B cell (primary cell): ENCODE results near the gene GYS2. TPM values are rescaled to one million over a fixed set of nuclear protein-coding genes. Genes with fewer than 3 reads are reported as not detected.

Experiments
- ATAC-seq: fragments of 200-7000 bp; cut with Tn5 transposase; one replicate; pipeline ENCODE4 v1.10.0; 2021; ENCODE audit warnings: low read depth, mild to moderate bottlenecking, moderate number of reproducible peaks, moderate library complexity
- CTCF ChIA-PET: fragments of 350-600 bp; sonication (Branson Sonifier 250); formaldehyde crosslinking; loops from one replicate; lab custom pipeline; 2021; ENCODE audit warnings: antibody characterized with exemption, inconsistent platforms; lab: Charles Lee
- POLR2A ChIA-PET: fragments of 350-600 bp; sonication (Branson Sonifier 250); formaldehyde crosslinking; loops from one replicate; lab custom pipeline; 2021; ENCODE audit warnings: antibody characterized with exemption; lab: Charles Lee
- DNase-seq: peaks from one replicate; pipeline ENCODE4 v3.0.0; 2013
- H2AFZ ChIP-seq: 2 replicates; pipeline ENCODE4 v1.6.1; 2012; ENCODE audit warnings: mild to moderate bottlenecking, low read depth, low read length; ENCODE audit not compliant: insufficient read depth, poor library complexity, severe bottlenecking
- H3K27ac ChIP-seq, 2 donors: 1 replicate in 1 of 2; 2 replicates in 1 of 2; pipeline ENCODE4 v1.5.1; 2012 to 2013; ENCODE audit warnings: low read length in 2 of 2, mild to moderate bottlenecking in 2 of 2, moderate library complexity in 1 of 2
- H3K27me3 ChIP-seq, 4 experiments: fragments of 200-600 bp in 1 of 4; sonication (generic) in 1 of 4; replicated peaks in 1 of 4; 1 replicate in 2 of 4; 2 replicates in 2 of 4; pipeline versions ENCODE4 v1.6.1 to v1.7.0; 2013 to 2016; ENCODE audit warnings: low read length in 3 of 4, mild to moderate bottlenecking in 2 of 4, mixed read lengths in 1 of 4, moderate library complexity in 1 of 4; ENCODE audit not compliant: insufficient read depth in 4 of 4, control insufficient read depth in 3 of 4; ENCODE audit errors: control extremely low read depth in 1 of 4
- H3K36me3 ChIP-seq, 2 experiments: replicated peaks in 1 of 2; 1 replicate in 1 of 2; 2 replicates in 1 of 2; pipeline versions ENCODE4 v1.6.1 to v1.7.1; 2013; ENCODE audit warnings: low read length in 1 of 2; ENCODE audit not compliant: insufficient read depth in 2 of 2, control insufficient read depth in 1 of 2; ENCODE audit errors: control extremely low read depth in 1 of 2, extremely low read depth in 1 of 2
- H3K4me1 ChIP-seq, 2 donors: fragments of 200-600 bp in 1 of 2; sonication (generic) in 1 of 2; 1 replicate in 1 of 2; 2 replicates in 1 of 2; pipeline versions ENCODE4 v1.5.1 to v1.6.1; 2013 to 2017; ENCODE audit warnings: low read length in 2 of 2; ENCODE audit not compliant: control insufficient read depth in 2 of 2, insufficient read depth in 2 of 2
- H3K4me2 ChIP-seq: replicated peaks from 2 replicates; pipeline ENCODE3; 2012; ENCODE audit warnings: mild to moderate bottlenecking, low read depth, low read length; ENCODE audit not compliant: poor library complexity, severe bottlenecking
- H3K4me3 ChIP-seq, 5 experiments: fragments of 200-600 bp in 1 of 5; sonication (generic) in 1 of 5; 1 replicate in 3 of 5; 2 replicates in 2 of 5; pipeline versions ENCODE4 v1.5.1 to v1.7.0; 2011 to 2016; ENCODE audit warnings: low read length in 4 of 5, mild to moderate bottlenecking in 4 of 5, low read depth in 2 of 5, control low read depth in 1 of 5, moderate library complexity in 1 of 5; ENCODE audit not compliant: insufficient read depth in 1 of 5; ENCODE audit errors: control extremely low read depth in 1 of 5, extremely low read depth in 1 of 5
- H3K79me2 ChIP-seq: fragments of 200-600 bp; sonication (generic); one replicate; pipeline ENCODE4 v1.6.0; 2016; ENCODE audit warnings: low read length; ENCODE audit not compliant: control insufficient read depth, insufficient read depth
- H3K9ac ChIP-seq: fragments of 200-600 bp; sonication (generic); 2 replicates; pipeline ENCODE4 v1.6.1; 2017; ENCODE audit warnings: mild to moderate bottlenecking, low read length, moderate library complexity
- H3K9me3 ChIP-seq, 3 donors: one replicate each; pipeline versions ENCODE4 v1.6.1 to v1.7.1; 2013; ENCODE audit warnings: low read length in 2 of 3; ENCODE audit not compliant: control insufficient read depth in 2 of 3, insufficient read depth in 1 of 3; ENCODE audit errors: control extremely low read depth in 1 of 3
- H4K20me1 ChIP-seq: 2 replicates; pipeline ENCODE4 v1.6.0; 2012; ENCODE audit warnings: mild to moderate bottlenecking, low read length; ENCODE audit not compliant: insufficient read depth, control insufficient read depth, poor library complexity, severe bottlenecking
- H3K27ac Mint-ChIP-seq: one replicate; pipeline ENCODE4 v1.8.0; 2021; ENCODE audit warnings: mixed read lengths
- H3K27me3 Mint-ChIP-seq: one replicate; pipeline ENCODE4 v1.8.0; 2021; ENCODE audit warnings: mixed read lengths
- H3K4me1 Mint-ChIP-seq: one replicate; pipeline ENCODE4 v1.8.0; 2021; ENCODE audit warnings: mixed read lengths
- H3K4me3 Mint-ChIP-seq: one replicate; pipeline ENCODE4 v1.8.0; 2021; ENCODE audit warnings: mixed read lengths
- H3K9me3 Mint-ChIP-seq: one replicate; pipeline ENCODE4 v1.8.0; 2022; ENCODE audit warnings: mixed read lengths; ENCODE audit not compliant: insufficient read depth
- CTCF ChIP-seq: fragments of 200-600 bp; IDR thresholded peaks from one replicate; pipeline ENCODE4 v1.8.0; 2022; ENCODE audit warnings: antibody characterized with exemption, mild to moderate bottlenecking
- EZH2 ChIP-seq: IDR thresholded peaks from 2 replicates; pipeline ENCODE4 v1.6.1; 2012; ENCODE audit warnings: borderline replicate concordance, low read depth, mild to moderate bottlenecking, moderate library complexity, low read length; ENCODE audit not compliant: insufficient read depth, poor library complexity, severe bottlenecking
- WGBS: methylation state at CpG from one replicate; pipeline ENCODE4 v1.1.5; 2013; ENCODE audit warnings: missing lambda C conversion rate; ENCODE audit not compliant: insufficient coverage; 5-methylcytosine and 5-hydroxymethylcytosine counted together
- intact Hi-C: fragments of 100-400 bp; cut with micrococcal nuclease; formaldehyde crosslinking; loops from one replicate; pipeline ENCODE4 v1.10.0; 2022
- polyA plus RNA-seq: library from polyadenylated mRNA; depleted of rRNA; stranded (reverse); fragments of >200 nt; gene quantifications from 2 replicates; pipeline ENCODE4 v1.2.3, GENCODE V29; 2012
- total RNA-seq, 2 donors: library from RNA; stranded (reverse); fragments of 120-200 nt in 1 of 2; gene quantifications; 1 replicate in 1 of 2; 2 replicates in 1 of 2; pipeline versions ENCODE4 v1.2.3 to v1.2.4, GENCODE V29; 2013 to 2022

The GYS2 gene
- total and polyA plus RNA-seq, 2 donors (not counting 1 experiment from before 2014, with no cell fraction given), result not detected

GRCh38 chr12:21644516-21644915, 39.9 kb upstream of the GYS2 start:
- Histone ChIP-seq H4K20me1 (no peaks in the 10 kb centered on the region), H2AFZ (no peak overlapping the region), H3K79me2 (no peaks in the 10 kb centered on the region), H3K4me1 (no peaks in the 10 kb centered on the region), H3K9me3 (no peaks in the 10 kb centered on the region), H3K4me2 (no peak overlapping the region), H3K27ac (no peak overlapping the region), H3K27me3 (no peaks in the 10 kb centered on the region), H3K4me3 (no peak overlapping the region), H3K36me3 (peaks cover 18 to 53% of the 10 kb centered on the region in 2 experiments), H3K9ac (no peak overlapping the region)
- no peak for TF ChIP-seq CTCF
- no peak for TF ChIP-seq EZH2
- no CpG with 5 or more reads among the region's 4 CpGs for WGBS
- ChIA-PET CTCF (interaction anchor here (0.6 kb wide), 1 partner anchor 13 kb away, joined by 4 read pairs; the partner anchor contains the start of gene LDHB), POLR2A (no interaction called here)
- no peaks in the 10 kb centered on the region for H3K4me1 Mint-ChIP-seq
- ATAC-seq, result no peak
- H3K27me3 Mint-ChIP-seq, result no peaks in the 10 kb centered on the region
- intact Hi-C loops, result no loop called here
- DNase-seq, result no peak
- no peaks in the 10 kb centered on the region for H3K9me3 Mint-ChIP-seq
- H3K4me3 Mint-ChIP-seq, result no peak overlapping the region
- no peak overlapping the region for H3K27ac Mint-ChIP-seq

- no peaks in the 10 kb centered on the region for H3K79me2 ChIP-seq
- H3K4me3 Mint-ChIP-seq, result no peak overlapping the region
Measured at GRCh38 chr12:21643758-21644157, 39.1 kb upstream of the GYS2 start.

More at GRCh38 chr12:21643758-21644157, 39.1 kb upstream of the GYS2 start:
- Histone ChIP-seq H4K20me1 (no peaks in the 10 kb centered on the region), H3K4me2 (no peak overlapping the region), H3K4me3 (no peak overlapping the region), H3K27me3 (no peaks in the 10 kb centered on the region), H3K4me1 (no peaks in the 10 kb centered on the region), H3K9ac (no peak overlapping the region), H2AFZ (no peak overlapping the region), H3K9me3 (no peaks in the 10 kb centered on the region), H3K36me3 (peaks cover 14 to 45% of the 10 kb centered on the region in 2 experiments), H3K27ac (no peak overlapping the region)
- no peak for ATAC-seq
- ChIA-PET POLR2A (no interaction called here), CTCF (interaction anchor here (1.5 kb wide), 1 partner anchor 37 kb away, joined by 5 read pairs; no protein-coding TSS in a partner anchor)
- intact Hi-C loops, result no loop called here
- Mint-ChIP-seq H3K27me3 (no peaks in the 10 kb centered on the region), H3K9me3 (no peaks in the 10 kb centered on the region), H3K4me1 (no peaks in the 10 kb centered on the region), H3K27ac (no peak overlapping the region)
- no peak for DNase-seq
- no peak for TF ChIP-seq CTCF
- TF ChIP-seq EZH2, result no peak
- 80% methylated on average over 1 of the region's 3 CpGs for WGBS
